22Rv1 (cell line): ENCODE data around the gene IL6R.

ENCODE experiments used
- ZFX ChIP-seq: fragments of 450-650 bp; IDR thresholded peaks from 2 replicates; pipeline ENCODE4 v1.6.1; 2017; ENCODE audit warnings: antibody characterized with exemption, borderline replicate concordance
- TF ChIP-seq, protein P1 (sequence below): fragments of 450-650 bp; IDR thresholded peaks from 2 replicates; pipeline ENCODE4 v1.5.1; 2017; ENCODE audit warnings: mild to moderate bottlenecking

DNA sequence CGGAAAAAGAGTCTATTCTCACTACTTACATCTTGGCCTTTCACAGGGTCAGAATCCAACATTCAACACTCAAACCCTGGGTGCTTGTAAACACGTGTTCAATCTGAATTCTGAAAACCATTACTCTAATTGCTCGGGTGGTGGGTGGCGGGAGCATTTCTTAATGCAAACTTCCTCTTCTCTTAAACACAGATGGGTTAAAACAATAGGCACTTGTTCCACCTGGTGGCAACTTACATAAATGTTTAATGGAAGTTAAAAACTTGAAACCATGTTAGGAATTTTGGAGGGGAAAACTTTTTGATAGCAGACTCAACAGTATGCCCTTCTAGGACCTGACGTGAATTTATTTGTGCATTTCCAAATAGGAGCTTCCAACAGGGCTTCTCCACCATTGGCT is 73.5 kb downstream of the IL6R start:
- TF ChIP-seq, protein P1, sequence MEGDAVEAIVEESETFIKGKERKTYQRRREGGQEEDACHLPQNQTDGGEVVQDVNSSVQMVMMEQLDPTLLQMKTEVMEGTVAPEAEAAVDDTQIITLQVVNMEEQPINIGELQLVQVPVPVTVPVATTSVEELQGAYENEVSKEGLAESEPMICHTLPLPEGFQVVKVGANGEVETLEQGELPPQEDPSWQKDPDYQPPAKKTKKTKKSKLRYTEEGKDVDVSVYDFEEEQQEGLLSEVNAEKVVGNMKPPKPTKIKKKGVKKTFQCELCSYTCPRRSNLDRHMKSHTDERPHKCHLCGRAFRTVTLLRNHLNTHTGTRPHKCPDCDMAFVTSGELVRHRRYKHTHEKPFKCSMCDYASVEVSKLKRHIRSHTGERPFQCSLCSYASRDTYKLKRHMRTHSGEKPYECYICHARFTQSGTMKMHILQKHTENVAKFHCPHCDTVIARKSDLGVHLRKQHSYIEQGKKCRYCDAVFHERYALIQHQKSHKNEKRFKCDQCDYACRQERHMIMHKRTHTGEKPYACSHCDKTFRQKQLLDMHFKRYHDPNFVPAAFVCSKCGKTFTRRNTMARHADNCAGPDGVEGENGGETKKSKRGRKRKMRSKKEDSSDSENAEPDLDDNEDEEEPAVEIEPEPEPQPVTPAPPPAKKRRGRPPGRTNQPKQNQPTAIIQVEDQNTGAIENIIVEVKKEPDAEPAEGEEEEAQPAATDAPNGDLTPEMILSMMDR: 0 out of 2 replicates have a peak, but pooled peaks have one; percentile 8
- TF ChIP-seq ZFX: no peak
